ENCODE results near the gene SLC48A1.
"Not testable (repeated sequence)": the region's sequence is repeated elsewhere in the genome, so short reads cannot be mapped to it uniquely, and the experiment has no call there.

The SLC48A1 gene

GRCh38 chr12:47814539-47815170 lies 41.6 kb downstream of the SLC48A1 start:
- no peaks in the 10 kb centered on the region for H3K9me3 ChIP-seq (ENCODE audit: low read depth, low read length)
- H3K36me3 ChIP-seq (ENCODE audit: insufficient read depth, low read length): no peaks in the 10 kb centered on the region
- TF ChIP-seq EZH2 (IDR thresholded peaks at IDR 0.05): no peak
- TF ChIP-seq POLR2AphosphoS5 (IDR thresholded peaks at IDR 0.05; ENCODE audit: borderline replicate concordance, low read depth, low read length): no peak
- TF ChIP-seq FOXP2 (optimal IDR thresholded peaks at IDR 0.05; ENCODE audit: control extremely low read depth, extremely low read length, insufficient read depth): no peak
- no peak overlapping the region for H3K9ac ChIP-seq (ENCODE audit: insufficient read length)
- no peak overlapping the region for H3K4me3 ChIP-seq
- H3K27ac ChIP-seq: 0 out of 2 replicates have a peak overlapping the region, but pooled peaks have one; percentile 16
- no peak for DNase-seq (ENCODE audit: low read depth, low spot score)

GRCh38 chr12:47815447-47815846 lies 42.4 kb downstream of the SLC48A1 start:
- not testable (repeated sequence) for H3K27ac ChIP-seq; H3K9ac ChIP-seq (ENCODE audit: insufficient read length); DNase-seq (ENCODE audit: low read depth, low spot score); H3K4me3 ChIP-seq; H3K9me3 ChIP-seq (ENCODE audit: low read depth, low read length); H3K36me3 ChIP-seq (ENCODE audit: insufficient read depth, low read length)

- no peak for TF ChIP-seq FOXP2 (optimal IDR thresholded peaks at IDR 0.05; ENCODE audit: control extremely low read depth, extremely low read length, insufficient read depth)
- Histone ChIP-seq H3K36me3 (ENCODE audit: insufficient read depth, low read length) (no peaks in the 10 kb centered on the region), H3K4me3 (no peak overlapping the region; the same call in 1 of the 2 replicates), H3K9ac (ENCODE audit: insufficient read length) (no peak overlapping the region), H3K9me3 (ENCODE audit: low read depth, low read length) (no peaks in the 10 kb centered on the region), H3K27ac (no peak overlapping the region)
- DNase-seq (ENCODE audit: low read depth, low spot score): no peak
Observed at GRCh38 chr12:47816403-47817271, 43.6 kb downstream of the SLC48A1 start.

GRCh38 chr12:47817272-47818006 lies 44.4 kb downstream of the SLC48A1 start:
- Histone ChIP-seq H3K9me3 (ENCODE audit: low read depth, low read length) (no peaks in the 10 kb centered on the region), H3K27ac (no peak overlapping the region), H3K36me3 (ENCODE audit: insufficient read depth, low read length) (no peaks in the 10 kb centered on the region), H3K4me3 (peak overlapping the region; percentile 8), H3K9ac (ENCODE audit: insufficient read length) (no peak overlapping the region)
- no peak for DNase-seq (ENCODE audit: low read depth, low spot score)
- TF ChIP-seq FOXP2 (optimal IDR thresholded peaks at IDR 0.05; ENCODE audit: control extremely low read depth, extremely low read length, insufficient read depth) (no peak), EZH2 (IDR thresholded peaks at IDR 0.05) (no peak), POLR2AphosphoS5 (IDR thresholded peaks at IDR 0.05; ENCODE audit: borderline replicate concordance, low read depth, low read length) (no peak)

- H3K27ac ChIP-seq: no peak overlapping the region
- H3K4me3 ChIP-seq: peak overlapping the region; percentile 14; the same call in 1 of the 2 replicates
- no peaks in the 10 kb centered on the region for H3K36me3 ChIP-seq (ENCODE audit: insufficient read depth, low read length)
- no peak overlapping the region for H3K9ac ChIP-seq (ENCODE audit: insufficient read length)
- H3K9me3 ChIP-seq (ENCODE audit: low read depth, low read length): no peaks in the 10 kb centered on the region
- DNase-seq (ENCODE audit: low read depth, low spot score): no peak
- no peak for TF ChIP-seq EZH2 (IDR thresholded peaks at IDR 0.05)
- no peak for TF ChIP-seq FOXP2 (optimal IDR thresholded peaks at IDR 0.05; ENCODE audit: control extremely low read depth, extremely low read length, insufficient read depth)
- no peak for TF ChIP-seq POLR2AphosphoS5 (IDR thresholded peaks at IDR 0.05; ENCODE audit: borderline replicate concordance, low read depth, low read length)
Observed at GRCh38 chr12:47818007-47818376, 45.0 kb downstream of the SLC48A1 start.

GRCh38 chr12:47818467-47819137 lies 45.6 kb downstream of the SLC48A1 start:
- no peaks in the 10 kb centered on the region for H3K36me3 ChIP-seq (ENCODE audit: insufficient read depth, low read length)
- no peak for DNase-seq (ENCODE audit: low read depth, low spot score)
- H3K9me3 ChIP-seq (ENCODE audit: low read depth, low read length): no peaks in the 10 kb centered on the region
- peak overlapping the region; percentile 93 for H3K4me3 ChIP-seq
- H3K9ac ChIP-seq (ENCODE audit: insufficient read length): peak overlapping the region; percentile 65
- no peak for TF ChIP-seq POLR2AphosphoS5 (IDR thresholded peaks at IDR 0.05; ENCODE audit: borderline replicate concordance, low read depth, low read length)
- TF ChIP-seq EZH2 (IDR thresholded peaks at IDR 0.05): no peak
- TF ChIP-seq FOXP2 (optimal IDR thresholded peaks at IDR 0.05; ENCODE audit: control extremely low read depth, extremely low read length, insufficient read depth): no peak
- no peak overlapping the region for H3K27ac ChIP-seq

- TF ChIP-seq FOXP2 (optimal IDR thresholded peaks at IDR 0.05; ENCODE audit: control extremely low read depth, extremely low read length, insufficient read depth): no peak
- TF ChIP-seq POLR2AphosphoS5 (IDR thresholded peaks at IDR 0.05; ENCODE audit: borderline replicate concordance, low read depth, low read length): no peak
- no peak for TF ChIP-seq EZH2 (IDR thresholded peaks at IDR 0.05)
- Histone ChIP-seq H3K36me3 (ENCODE audit: insufficient read depth, low read length) (no peaks in the 10 kb centered on the region), H3K9ac (ENCODE audit: insufficient read length) (peak overlapping the region; percentile 81), H3K9me3 (ENCODE audit: low read depth, low read length) (no peaks in the 10 kb centered on the region), H3K27ac (no peak overlapping the region), H3K4me3 (peak overlapping the region; percentile 93)
- DNase-seq (ENCODE audit: low read depth, low spot score): no peak
Observed at GRCh38 chr12:47819138-47819895, 46.3 kb downstream of the SLC48A1 start.
